T-cell (primary cell): ENCODE measurements around the gene MMP28. TPM values are rescaled to one million over a fixed set of nuclear protein-coding genes. Genes with fewer than 3 reads are reported as not detected.

ENCODE experiments used
- ATAC-seq, 4 experiments: fragments of 200-7000 bp in 3 of 4; fragments of 150-1000 bp in 1 of 4; cut with Tn5 transposase; replicated peaks in 1 of 4; 1 replicate in 3 of 4; 2 replicates in 1 of 4; pipeline ENCODE4 v1.10.0; 2021; ENCODE audit warnings: moderate library complexity in 3 of 4, mild to moderate bottlenecking in 2 of 4, moderate number of reproducible peaks in 1 of 4
- CTCF ChIA-PET, 2 donors: fragments of 300-600 bp; sonication (Branson Sonifier 250); formaldehyde crosslinking; loops; one replicate each; lab custom pipeline; 2022; ENCODE audit warnings: antibody characterized with exemption in 2 of 2; lab: Charles Lee
- POLR2A ChIA-PET, 2 donors: fragments of 300-600 bp; sonication (Branson Sonifier 250); formaldehyde crosslinking; loops; one replicate each; lab custom pipeline; 2022; ENCODE audit warnings: antibody characterized with exemption in 2 of 2; lab: Charles Lee
- DNase-seq, 35 experiments: peaks; one replicate each; pipeline versions ENCODE4 v3.0.0 to v3.0.0-alpha.2; 2013 to 2023
- H3K27ac ChIP-seq: one replicate; pipeline ENCODE4 v1.5.1; 2013; ENCODE audit warnings: low read length
- H3K27me3 ChIP-seq, 2 experiments: replicated peaks in 1 of 2; 1 replicate in 1 of 2; 2 replicates in 1 of 2; pipeline versions ENCODE4 v1.6.1 to v1.7.0; 2013; ENCODE audit warnings: low read length in 1 of 2, mixed read lengths in 1 of 2; ENCODE audit not compliant: control insufficient read depth in 2 of 2, insufficient read depth in 2 of 2; ENCODE audit errors: extremely low read depth in 1 of 2
- H3K36me3 ChIP-seq, 2 donors: 1 replicate in 1 of 2; 2 replicates in 1 of 2; pipeline versions ENCODE4 v1.6.1 to v1.7.0; 2013; ENCODE audit warnings: low read length in 1 of 2; ENCODE audit not compliant: control insufficient read depth in 2 of 2, insufficient read depth in 1 of 2; ENCODE audit errors: extremely low read depth in 1 of 2
- H3K4me1 ChIP-seq, 2 experiments: 1 replicate in 1 of 2; 2 replicates in 1 of 2; pipeline versions ENCODE4 v1.6.1 to v1.7.0; 2013; ENCODE audit warnings: low read length in 2 of 2, mixed read lengths in 1 of 2; ENCODE audit not compliant: insufficient read depth in 2 of 2, control insufficient read depth in 1 of 2; ENCODE audit errors: extremely low read depth in 1 of 2
- H3K4me3 ChIP-seq, 2 donors: 1 replicate in 1 of 2; 2 replicates in 1 of 2; pipeline versions ENCODE4 v1.5.1 to v1.7.0; 2013; ENCODE audit warnings: mild to moderate bottlenecking in 2 of 2, low read length in 1 of 2, moderate library complexity in 1 of 2; ENCODE audit not compliant: control insufficient read depth in 1 of 2; ENCODE audit errors: extremely low read depth in 1 of 2
- H3K9me3 ChIP-seq: 2 replicates; pipeline ENCODE4 v1.7.0; 2013
- H3K27ac Mint-ChIP-seq, 2 donors: one replicate each; pipeline ENCODE4 v1.8.0; 2020 to 2021; ENCODE audit warnings: mild to moderate bottlenecking in 2 of 2, mixed read lengths in 2 of 2
- H3K27me3 Mint-ChIP-seq, 2 donors: one replicate each; pipeline ENCODE4 v1.8.0; 2021 to 2022; ENCODE audit warnings: mixed read lengths in 2 of 2
- H3K36me3 Mint-ChIP-seq: one replicate; pipeline ENCODE4 v1.8.0; 2021; ENCODE audit warnings: mixed read lengths
- H3K4me1 Mint-ChIP-seq, 3 donors: one replicate each; pipeline ENCODE4 v1.8.0; 2020 to 2022; ENCODE audit warnings: mixed read lengths in 3 of 3, mild to moderate bottlenecking in 1 of 3
- H3K4me3 Mint-ChIP-seq, 3 donors: one replicate each; pipeline ENCODE4 v1.8.0; 2020 to 2022; ENCODE audit warnings: mild to moderate bottlenecking in 3 of 3, mixed read lengths in 3 of 3, moderate library complexity in 3 of 3
- H3K9me3 Mint-ChIP-seq, 3 donors: one replicate each; pipeline ENCODE4 v1.8.0; 2020 to 2022; ENCODE audit warnings: mixed read lengths in 3 of 3
- WGBS: methylation state at CpG from one replicate; pipeline ENCODE4 v1.1.5; 2013; ENCODE audit warnings: missing lambda C conversion rate; ENCODE audit not compliant: insufficient coverage; 5-methylcytosine and 5-hydroxymethylcytosine counted together
- total RNA-seq, 35 experiments: library from RNA in 6 of 35; stranded (reverse) in 6 of 35; fragments of 120-200 nt in 1 of 35; gene quantifications; one replicate each; pipeline versions ENCODE4 v1.2.1 to v1.2.4 and lab custom pipeline; 2013 to 2026

Gene MMP28
- total RNA-seq, 5 donors from 2014 or later (not counting 1 experiment from before 2014, with no cell fraction given): 3.4 to 11.4 (median 6.9) TPM

- no peak for DNase-seq
These were observed 29.5 kb downstream of the MMP28 start for GRCh38 chr17:35765756-35766488.

GRCh38 chr17:35765086-35765710, 30.2 kb downstream of the MMP28 start:
- ChIA-PET POLR2A (interaction anchor here in 1 of 2 donors (1.4 kb wide), 1 partner anchor 44 kb away, joined by 7 read pairs; the partner anchor contains the start of gene TAF15), CTCF (interaction anchor here in 1 of 2 donors (1.0 to 2.6 kb wide), 3 partner anchors 18 to 52 kb away, joined by 8 to 75 read pairs (median 9); partner anchors contain the start of gene TAF15)
- ATAC-seq (no peak), DNase-seq (no peak)
- 96% methylated on average over 6 of the region's 11 CpGs for WGBS
- H3K36me3 Mint-ChIP-seq: no peaks in the 10 kb centered on the region
- peak overlapping the region in 1 of 2 donors; percentile 83 for H3K27ac Mint-ChIP-seq
- peaks cover 0 to 5% of the 10 kb centered on the region in 2 experiments for H3K27me3 ChIP-seq
- peaks cover 8 to 11% (median 10%) of the 10 kb centered on the region in 3 donors for H3K4me1 Mint-ChIP-seq
- peaks cover 0 to 17% of the 10 kb centered on the region in 2 experiments for H3K4me1 ChIP-seq
- H3K9me3 Mint-ChIP-seq: no peaks in the 10 kb centered on the region
- no peaks in the 10 kb centered on the region for H3K9me3 ChIP-seq
- H3K4me3 ChIP-seq: peak overlapping the region; percentile 78 to 83
- H3K27me3 Mint-ChIP-seq: peaks cover 3% of the 10 kb centered on the region in 2 donors
- peak overlapping the region; percentile 57 for H3K27ac ChIP-seq
- no peaks in the 10 kb centered on the region for H3K36me3 ChIP-seq
- peak overlapping the region; percentile 83 to 94 (median 90) for H3K4me3 Mint-ChIP-seq

More at GRCh38 chr17:35765756-35766488, 29.5 kb downstream of the MMP28 start:
- ChIA-PET CTCF (interaction anchor here in 1 of 2 donors (1.3 kb wide), 1 partner anchor 43 kb away, joined by 5 read pairs; the partner anchor contains the start of gene TAF15), POLR2A (no interaction called here)
- no peak for ATAC-seq
- peaks cover 8 to 11% (median 10%) of the 10 kb centered on the region in 3 donors for H3K4me1 Mint-ChIP-seq
- H3K27ac Mint-ChIP-seq: no peak overlapping the region
- H3K27me3 Mint-ChIP-seq: peaks cover 3% of the 10 kb centered on the region in 2 donors
- H3K4me3 Mint-ChIP-seq: peak overlapping the region in 1 of 3 donors; percentile 94
- peaks cover 0 to 7% of the 10 kb centered on the region in 2 experiments for H3K27me3 ChIP-seq
- H3K9me3 ChIP-seq: no peaks in the 10 kb centered on the region
- H3K9me3 Mint-ChIP-seq: no peaks in the 10 kb centered on the region
- no peak overlapping the region for H3K27ac ChIP-seq
- no peaks in the 10 kb centered on the region for H3K36me3 ChIP-seq
- H3K36me3 Mint-ChIP-seq: no peaks in the 10 kb centered on the region
- no peak overlapping the region for H3K4me3 ChIP-seq
- WGBS: 82% methylated on average over 5 of the region's 8 CpGs
- H3K4me1 ChIP-seq: peaks cover 0 to 17% of the 10 kb centered on the region in 2 experiments

GRCh38 chr17:35764123-35764991, 31.1 kb downstream of the MMP28 start:
- Histone ChIP-seq H3K27ac (peak overlapping the region; percentile 57), H3K4me3 (peak overlapping the region; percentile 78 to 83), H3K9me3 (no peaks in the 10 kb centered on the region), H3K4me1 (peaks cover 0 to 17% of the 10 kb centered on the region in 2 experiments), H3K27me3 (peaks cover 0 to 2% of the 10 kb centered on the region in 2 experiments), H3K36me3 (no peaks in the 10 kb centered on the region)
- 2% methylated on average over 75 of the region's 75 CpGs for WGBS
- ChIA-PET CTCF (interaction anchor here (0.6 to 2.6 kb wide), 23 partner anchors 15 to 714 kb away, joined by 3 to 75 read pairs (median 5); partner anchors contain the start of genes TAF15 (in 2 of the 2), PEX12 (in 1 of the 2) and RASL10B (in 1 of the 2)), POLR2A (interaction anchor here (0.5 to 1.4 kb wide), 3 partner anchors 44 to 111 kb away, joined by 4 to 7 read pairs (median 4); partner anchors contain the start of gene TAF15 (in 1 of the 2))
- Mint-ChIP-seq H3K27me3 (peaks cover 2 to 3% of the 10 kb centered on the region in 2 donors), H3K4me1 (peaks cover 8 to 11% (median 10%) of the 10 kb centered on the region in 3 donors), H3K4me3 (peak overlapping the region; percentile 83 to 94 (median 90)), H3K9me3 (no peaks in the 10 kb centered on the region), H3K36me3 (no peaks in the 10 kb centered on the region), H3K27ac (peak overlapping the region; percentile 58 to 83)
- ATAC-seq (peak; percentile 85 to 92 (median 90)), DNase-seq (peak; percentile 60 to 91 (median 75))

GRCh38 chr17:35763767-35764122, 31.7 kb downstream of the MMP28 start:
- H3K27me3 Mint-ChIP-seq: peaks cover 0 to 3% of the 10 kb centered on the region in 2 donors
- no peaks in the 10 kb centered on the region for H3K36me3 Mint-ChIP-seq
- H3K4me1 Mint-ChIP-seq: peaks cover 8 to 11% (median 10%) of the 10 kb centered on the region in 3 donors
- Histone ChIP-seq H3K27ac (no peak overlapping the region), H3K4me1 (peaks cover 0 to 17% of the 10 kb centered on the region in 2 experiments), H3K36me3 (no peaks in the 10 kb centered on the region), H3K9me3 (no peaks in the 10 kb centered on the region), H3K4me3 (peak overlapping the region; percentile 78 to 83), H3K27me3 (no peaks in the 10 kb centered on the region)
- ChIA-PET POLR2A (interaction anchor here (0.5 to 1.4 kb wide), 5 partner anchors 45 to 836 kb away, joined by 4 to 7 read pairs (median 5); partner anchors contain the start of gene TAF15 (in 1 of the 2)), CTCF (interaction anchor here (0.6 to 2.6 kb wide), 25 partner anchors 14 to 1974 kb away, joined by 3 to 75 read pairs (median 4); partner anchors contain the start of genes TAF15 (in 2 of the 2), PEX12 (in 1 of the 2) and RASL10B (in 1 of the 2))
- no peaks in the 10 kb centered on the region for H3K9me3 Mint-ChIP-seq
- WGBS: 14% methylated on average over 13 of the region's 17 CpGs
- peak overlapping the region in 1 of 2 donors; percentile 72 for H3K27ac Mint-ChIP-seq
- DNase-seq (no peak), ATAC-seq (no peak)
- H3K4me3 Mint-ChIP-seq: peak overlapping the region; percentile 83 to 94 (median 90)

GRCh38 chr17:35761601-35762000, 33.8 kb downstream of the MMP28 start:
- Histone ChIP-seq H3K4me3 (no peak overlapping the region), H3K27me3 (no peaks in the 10 kb centered on the region), H3K4me1 (peaks cover 0 to 17% of the 10 kb centered on the region in 2 experiments), H3K9me3 (no peaks in the 10 kb centered on the region), H3K27ac (no peak overlapping the region), H3K36me3 (no peaks in the 10 kb centered on the region)
- Mint-ChIP-seq H3K27me3 (no peaks in the 10 kb centered on the region), H3K4me1 (peaks cover 8 to 11% (median 10%) of the 10 kb centered on the region in 3 donors), H3K27ac (no peak overlapping the region), H3K4me3 (no peak overlapping the region), H3K36me3 (no peaks in the 10 kb centered on the region), H3K9me3 (no peaks in the 10 kb centered on the region)
- ATAC-seq (no peak), DNase-seq (no peak)
- ChIA-PET CTCF (interaction anchor here in 1 of 2 donors (0.6 kb wide), 2 partner anchors 43 to 44 kb away, joined by 4 read pairs; no protein-coding TSS in a partner anchor), POLR2A (no interaction called here)
- WGBS: 82% methylated on average over 4 of the region's 5 CpGs
